Natural killer cell (primary cell): ENCODE data around the gene TAPT1. TPM values are rescaled to one million over a fixed set of nuclear protein-coding genes. Genes with fewer than 3 reads are reported as not detected.
A peak's percentile ranks its signal among the peaks of the same experiment; 100 is the strongest.

Experiments
- ATAC-seq, 3 donors: fragments of 150-1000 bp in 2 of 3; fragments of 200-7000 bp in 1 of 3; cut with Tn5 transposase; 1 replicate in 1 of 3; 2 replicates in 2 of 3; pipeline ENCODE4 v1.10.0; 2021; ENCODE audit warnings: mild to moderate bottlenecking in 2 of 3, moderate library complexity in 2 of 3
- DNase-seq, 2 donors: peaks; one replicate each; pipeline versions ENCODE4 v3.0.0 to v3.0.0-alpha.2; 2013 to 2021; ENCODE audit warnings: mixed read lengths in 1 of 2
- H3K27ac ChIP-seq: one replicate; pipeline ENCODE4 v1.5.1; 2013; ENCODE audit warnings: mild to moderate bottlenecking, low read length
- H3K27me3 ChIP-seq: one replicate; pipeline ENCODE4 v1.6.1; 2013; ENCODE audit warnings: low read length; ENCODE audit not compliant: control insufficient read depth, insufficient read depth
- H3K36me3 ChIP-seq: one replicate; pipeline ENCODE4 v1.6.1; 2013; ENCODE audit warnings: low read length; ENCODE audit not compliant: control insufficient read depth, insufficient read depth
- H3K4me1 ChIP-seq: one replicate; pipeline ENCODE4 v1.6.1; 2013; ENCODE audit warnings: low read length; ENCODE audit not compliant: control insufficient read depth, insufficient read depth
- H3K4me3 ChIP-seq: one replicate; pipeline ENCODE4 v1.5.1; 2013; ENCODE audit warnings: low read length
- H3K9me3 ChIP-seq: one replicate; pipeline ENCODE4 v1.6.1; 2013; ENCODE audit warnings: low read length; ENCODE audit not compliant: control insufficient read depth, insufficient read depth
- H3K27ac Mint-ChIP-seq, 2 donors: one replicate each; pipeline ENCODE4 v1.8.0; 2022; ENCODE audit warnings: mild to moderate bottlenecking in 2 of 2, mixed read lengths in 2 of 2, moderate library complexity in 1 of 2
- H3K27me3 Mint-ChIP-seq, 2 donors: one replicate each; pipeline ENCODE4 v1.8.0; 2022; ENCODE audit warnings: low read depth in 2 of 2, mixed read lengths in 2 of 2
- H3K36me3 Mint-ChIP-seq: one replicate; pipeline ENCODE4 v1.8.0; 2022; ENCODE audit warnings: mixed read lengths
- H3K4me1 Mint-ChIP-seq, 2 donors: one replicate each; pipeline ENCODE4 v1.8.0; 2022; ENCODE audit warnings: mixed read lengths in 2 of 2
- H3K4me3 Mint-ChIP-seq: one replicate; pipeline ENCODE4 v1.8.0; 2022; ENCODE audit warnings: mild to moderate bottlenecking, moderate library complexity, mixed read lengths
- H3K9me3 Mint-ChIP-seq, 2 donors: one replicate each; pipeline ENCODE4 v1.8.0; 2022; ENCODE audit warnings: mixed read lengths in 2 of 2
- CTCF ChIP-seq: fragments of 200-600 bp; IDR thresholded peaks from one replicate; pipeline ENCODE4 v1.8.0; 2022; ENCODE audit warnings: antibody characterized with exemption
- WGBS: methylation state at CpG from one replicate; pipeline ENCODE4 v1.1.7; 2013; ENCODE audit warnings: missing lambda C conversion rate; ENCODE audit not compliant: insufficient coverage; 5-methylcytosine and 5-hydroxymethylcytosine counted together
- intact Hi-C: fragments of 100-400 bp; cut with micrococcal nuclease; formaldehyde crosslinking; loops from one replicate; pipeline ENCODE4 v1.14.2; 2022
- total RNA-seq, 4 donors: library from RNA; stranded (reverse); fragments of 120-200 nt in 1 of 4; gene quantifications; one replicate each; pipeline versions ENCODE4 v1.2.3 to v1.2.4, GENCODE V29; 2013 to 2022

TAPT1 gene
- total RNA-seq, 3 donors from 2014 or later (not counting 1 experiment from before 2014, with no cell fraction given): 52.5 to 67.5 (median 52.7) TPM

DNA sequence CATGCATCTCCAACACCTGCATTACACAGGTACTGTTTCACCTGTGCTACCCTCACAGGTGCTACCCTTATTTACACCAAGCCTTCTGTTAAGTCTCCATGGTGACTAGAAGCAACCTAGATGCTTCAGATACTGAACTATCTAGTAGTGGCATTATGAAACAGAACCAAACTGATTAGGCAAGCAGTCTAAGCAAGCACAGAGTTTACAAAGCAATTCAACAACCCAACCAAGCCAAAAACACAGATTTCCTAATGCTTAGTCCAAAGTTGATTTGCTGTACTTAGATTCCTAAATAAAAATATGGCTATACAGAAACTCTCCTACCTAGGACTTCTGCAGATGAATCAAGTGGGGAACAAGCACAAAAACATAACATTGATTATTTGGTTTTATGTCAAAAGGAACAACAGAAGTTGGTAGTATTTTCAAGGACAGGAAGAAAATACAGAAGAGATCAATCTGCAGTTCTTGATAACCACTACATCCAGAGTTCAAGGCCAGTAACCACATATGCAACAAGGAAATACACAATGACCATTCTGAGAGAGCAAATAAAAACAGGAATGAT, 3.2 kb downstream of the TAPT1 start:
- no peaks in the 10 kb centered on the region for H3K9me3 Mint-ChIP-seq

GRCh38 chr4:16218950-16219349, 7.3 kb downstream of the TAPT1 start:
- Mint-ChIP-seq H3K4me3 (no peak overlapping the region), H3K27ac (no peak overlapping the region), H3K27me3 (no peaks in the 10 kb centered on the region), H3K36me3 (no peaks in the 10 kb centered on the region), H3K9me3 (no peaks in the 10 kb centered on the region), H3K4me1 (peaks cover 44 to 49% of the 10 kb centered on the region in 2 donors)
- no peak for ATAC-seq
- no peak overlapping the region for H3K27ac ChIP-seq
- H3K36me3 ChIP-seq: peaks cover 4% of the 10 kb centered on the region
- no peak for DNase-seq
- no peak overlapping the region for H3K4me3 ChIP-seq
- H3K9me3 ChIP-seq: no peaks in the 10 kb centered on the region
- intact Hi-C loops: no loop called here
- no peaks in the 10 kb centered on the region for H3K27me3 ChIP-seq
- TF ChIP-seq CTCF: no peak
- peaks cover 4% of the 10 kb centered on the region for H3K4me1 ChIP-seq

More for the DNA sequence above, 3.2 kb downstream of the TAPT1 start:
- Histone ChIP-seq H3K27ac (no peak overlapping the region), H3K27me3 (no peaks in the 10 kb centered on the region), H3K9me3 (no peaks in the 10 kb centered on the region), H3K36me3 (peaks cover 4% of the 10 kb centered on the region), H3K4me1 (peaks cover 18% of the 10 kb centered on the region), H3K4me3 (no peak overlapping the region)
- H3K27me3 Mint-ChIP-seq: no peaks in the 10 kb centered on the region
- no peak for ATAC-seq
- intact Hi-C loops: loop anchor here (10.0 kb wide), 1 partner anchor 1218 kb away; the partner anchor contains the start of gene CPEB2
- H3K4me3 Mint-ChIP-seq: peak overlapping the region; percentile 86
- TF ChIP-seq CTCF: no peak
- H3K4me1 Mint-ChIP-seq: peaks cover 41 to 52% of the 10 kb centered on the region in 2 donors
- H3K27ac Mint-ChIP-seq: no peak overlapping the region
- no peak for DNase-seq
- H3K36me3 Mint-ChIP-seq: no peaks in the 10 kb centered on the region

DNA sequence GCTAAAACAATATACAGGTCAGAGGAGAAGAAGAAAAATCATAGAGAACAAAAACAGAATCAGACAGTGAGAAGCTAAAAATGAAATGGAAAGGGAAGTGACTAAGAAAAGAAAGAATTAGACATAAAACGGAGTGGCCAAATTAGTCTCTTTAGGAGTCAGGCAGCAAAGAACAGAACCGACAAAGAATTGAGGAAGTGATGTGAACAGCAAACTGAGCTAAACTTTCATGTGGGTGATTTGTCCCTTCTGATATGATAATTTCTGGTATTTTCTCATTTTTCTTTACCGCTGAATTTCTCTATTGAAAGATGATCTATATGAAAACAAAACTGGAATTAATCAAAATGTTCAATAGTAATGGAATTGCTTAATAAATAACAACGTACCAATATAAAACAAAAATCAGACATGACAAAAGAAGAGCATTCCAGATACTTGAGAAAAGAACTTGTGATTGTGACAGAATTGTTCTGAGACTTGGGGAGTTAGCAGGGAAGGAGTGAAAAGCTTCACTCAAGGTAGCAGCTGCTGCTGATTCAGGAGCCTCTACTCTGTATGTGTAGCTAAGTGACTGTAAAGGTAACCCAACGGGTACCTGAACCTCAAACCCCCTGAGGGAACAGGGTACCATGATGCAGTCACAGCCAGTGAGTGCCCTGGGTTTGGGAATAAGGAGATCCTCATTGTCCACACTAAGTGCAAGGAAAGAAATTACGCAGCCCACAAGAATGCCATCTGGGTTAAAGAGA, 8.8 kb downstream of the TAPT1 start:
- intact Hi-C loops: no loop called here
- no peak for ATAC-seq

More for the DNA sequence above, 8.8 kb downstream of the TAPT1 start:
- 30% methylated on average over 3 of the region's 6 CpGs for WGBS
- Mint-ChIP-seq H3K36me3 (no peaks in the 10 kb centered on the region), H3K9me3 (no peaks in the 10 kb centered on the region), H3K4me1 (peaks cover 42 to 49% of the 10 kb centered on the region in 2 donors), H3K27me3 (no peaks in the 10 kb centered on the region), H3K4me3 (no peak overlapping the region), H3K27ac (peak overlapping the region in 1 of 2 donors; percentile 2)
- peaks cover 4% of the 10 kb centered on the region for H3K36me3 ChIP-seq
- no peak for TF ChIP-seq CTCF
- no peaks in the 10 kb centered on the region for H3K27me3 ChIP-seq
- no peak for DNase-seq
- no peak overlapping the region for H3K4me3 ChIP-seq
- no peak overlapping the region for H3K27ac ChIP-seq
- peaks cover 3% of the 10 kb centered on the region for H3K4me1 ChIP-seq
- H3K9me3 ChIP-seq: no peaks in the 10 kb centered on the region
